OCI-LY7 (cell line): Measurements from ENCODE around the gene ADH1B.

Experiments
- CTCF ChIP-seq: fragments of 200-600 bp; sonication (generic); conservative IDR thresholded peaks from 2 replicates; pipeline ENCODE4 v1.5.1; 2014; ENCODE audit warnings: mild to moderate bottlenecking, antibody characterized with exemption, low read length, moderate library complexity, mixed read lengths
- EZH2phosphoT487 ChIP-seq: fragments of 200-600 bp; sonication (generic); IDR thresholded peaks from 2 replicates; pipeline ENCODE4 v1.6.1; 2018; ENCODE audit warnings: low read depth, borderline replicate concordance, mild to moderate bottlenecking, mixed run types, antibody characterized with exemption, low read length, moderate library complexity, mixed read lengths

GRCh38 chr4:99290848-99291786 lies 30.1 kb downstream of the ADH1B start, which contains the start of gene ADH1A:
- no peak for TF ChIP-seq EZH2phosphoT487
- TF ChIP-seq CTCF = no peak
